BJ (cell line): Measurements from ENCODE around the gene LAMC2. TPM values are rescaled to one million over a fixed set of nuclear protein-coding genes. Genes with fewer than 3 reads are reported as not detected.

Experiments used
- CTCF ChIA-PET: fragments of 350-600 bp; formaldehyde crosslinking; extraction: SDS; loops from one replicate; lab custom pipeline; 2021; ENCODE audit warnings: antibody characterized with exemption, inconsistent platforms; lab: Yijun Ruan, JAX
- POLR2A ChIA-PET: fragments of 300-600 bp; sonication (Branson Sonifier 250); formaldehyde crosslinking; extraction: SDS; loops from one replicate; lab custom pipeline; 2021; ENCODE audit warnings: antibody characterized with exemption; lab: Charles Lee
- DNase-seq: peaks from one replicate; pipeline ENCODE4 v3.0.0-alpha.2; 2011; ENCODE audit warnings: low read depth
- H3K27me3 ChIP-seq: 2 replicates; pipeline ENCODE4 v1.6.0; 2011; ENCODE audit warnings: low read length; ENCODE audit not compliant: control insufficient read depth, insufficient read depth
- H3K36me3 ChIP-seq: 2 replicates; pipeline ENCODE4 v1.5.1; 2011; ENCODE audit warnings: low read length; ENCODE audit not compliant: control insufficient read depth, insufficient read depth
- H3K4me3 ChIP-seq: 2 replicates; pipeline ENCODE4 v1.5.1; 2011; ENCODE audit warnings: low read depth, mild to moderate bottlenecking, control low read depth, low read length
- CTCF ChIP-seq: IDR thresholded peaks from 2 replicates; pipeline ENCODE4 v1.5.1; 2011; ENCODE audit warnings: low read depth, mild to moderate bottlenecking, control low read depth, inconsistent platforms, low read length, moderate library complexity; ENCODE audit not compliant: insufficient read depth
- polyA minus RNA-seq: library from RNA; depleted of rRNA, polyadenylated mRNA; stranded (reverse); fragments of >200 nt; gene quantifications from 2 replicates; pipeline ENCODE4 v1.2.3, GENCODE V29; 2011; rRNA and poly(A)+ RNA removed
- polyA plus RNA-seq: library from polyadenylated mRNA; depleted of rRNA; stranded (reverse); fragments of >200 nt; gene quantifications from 2 replicates; pipeline ENCODE4 v1.2.3, GENCODE V29; 2011; rRNA removed

Gene LAMC2
- polyA plus RNA-seq (0.70 and 0.96 TPM in 2 replicates), polyA minus RNA-seq (0.21 and 0.85 TPM in 2 replicates)

DNA sequence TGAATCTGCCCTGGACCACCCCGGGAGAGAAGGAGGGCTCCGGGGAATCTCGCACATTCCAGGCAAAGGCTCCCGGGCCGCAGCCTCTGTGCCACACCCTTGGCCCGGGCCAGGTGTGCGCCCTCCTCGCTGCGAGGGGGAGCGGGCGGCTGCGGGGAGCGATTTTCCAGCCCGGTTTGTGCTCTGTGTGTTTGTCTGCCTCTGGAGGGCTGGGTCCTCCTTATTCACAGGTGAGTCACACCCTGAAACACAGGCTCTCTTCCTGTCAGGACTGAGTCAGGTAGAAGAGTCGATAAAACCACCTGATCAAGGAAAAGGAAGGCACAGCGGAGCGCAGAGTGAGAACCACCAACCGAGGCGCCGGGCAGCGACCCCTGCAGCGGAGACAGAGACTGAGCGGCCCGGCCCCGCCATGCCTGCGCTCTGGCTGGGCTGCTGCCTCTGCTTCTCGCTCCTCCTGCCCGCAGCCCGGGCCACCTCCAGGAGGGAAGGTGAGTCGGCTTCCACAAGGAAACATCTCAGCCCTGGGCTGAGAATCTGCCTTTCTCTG, at the start of gene LAMC2:
LAMC2 (plus strand) TSS at position 324 of the 550 bp plus-strand sequence; CDS start at position 413, 89 bp downstream.
- Histone ChIP-seq H3K36me3 (no peaks in the 10 kb centered on the region), H3K27me3 (no peaks in the 10 kb centered on the region), H3K4me3 (no peak within 1 kb of the TSS)
- DNase-seq, result no peak
- POLR2A ChIA-PET, result no interaction called here
- CTCF ChIA-PET, result interaction anchor here (1.6 kb wide), 1 partner anchor 49 kb away, joined by 4 read pairs; no protein-coding TSS in a partner anchor
- no peak for TF ChIP-seq CTCF

DNA sequence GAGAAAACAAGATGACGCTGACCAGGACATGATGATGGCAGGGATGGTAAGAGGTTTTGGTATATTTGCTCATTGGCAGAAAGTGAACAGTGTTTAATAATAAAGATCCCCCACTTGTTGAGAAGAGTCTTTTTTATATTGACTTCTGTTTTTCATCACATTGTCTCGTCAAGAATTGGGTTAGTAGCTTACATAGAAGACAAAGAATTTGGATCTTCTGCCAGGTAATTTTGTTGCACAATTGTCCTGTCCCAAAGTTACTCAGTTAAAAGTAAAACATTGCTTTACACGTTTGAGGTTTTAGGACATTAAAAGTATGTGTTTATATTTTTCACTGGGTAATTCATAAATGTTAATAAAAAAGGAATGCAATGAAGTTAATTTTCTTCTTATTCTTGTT, 48.3 kb upstream of the LAMC2 start:
- Histone ChIP-seq H3K36me3 (peaks cover 33% of the 10 kb centered on the region), H3K27me3 (no peaks in the 10 kb centered on the region), H3K4me3 (no peak overlapping the region)
- CTCF ChIA-PET, result interaction anchor here (0.7 to 1.3 kb wide), 3 partner anchors 8 to 144 kb away, joined by 3 to 6 read pairs (median 3); no protein-coding TSS in a partner anchor
- no peak for TF ChIP-seq CTCF
- POLR2A ChIA-PET, result interaction anchor here (0.8 kb wide), 1 partner anchor 11 kb away, joined by 4 read pairs; no protein-coding TSS in a partner anchor
- DNase-seq, result peak; percentile 55

- no peak for TF ChIP-seq CTCF
- DNase-seq, result no peak
These were observed 47.8 kb upstream of the LAMC2 start for GRCh38 chr1:183138301-183138700.

DNA sequence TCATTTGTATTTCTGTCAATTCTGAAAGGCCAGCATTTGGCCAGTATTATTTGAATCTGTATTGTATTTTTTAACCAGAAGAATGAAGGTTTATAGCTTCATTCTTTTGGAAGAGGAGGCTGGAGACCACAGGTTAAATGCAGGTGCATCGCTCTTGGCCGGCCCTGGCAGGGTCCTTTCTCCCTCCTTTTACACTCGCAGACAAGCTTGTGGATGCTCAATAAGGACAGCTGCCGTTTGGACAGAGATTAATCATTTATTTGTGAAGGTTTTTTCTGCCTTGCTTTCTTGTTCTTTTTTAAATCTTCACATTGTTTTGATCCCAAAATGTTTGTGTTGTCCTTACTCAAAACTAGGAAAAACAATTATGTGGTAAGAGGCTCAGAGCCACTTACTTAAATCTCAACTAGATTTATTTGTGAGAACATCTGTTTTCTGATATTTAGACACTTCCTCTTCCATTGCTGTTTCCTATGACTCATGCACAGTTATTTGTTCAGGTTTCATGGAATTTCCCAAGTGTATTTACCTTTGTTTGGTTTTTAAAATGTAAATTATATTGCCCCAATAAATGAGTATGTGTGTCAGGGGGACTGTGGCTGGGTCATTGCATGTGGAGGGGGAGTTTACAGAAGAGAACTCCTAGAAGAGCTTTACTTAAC, 46.7 kb upstream of the LAMC2 start:
- ChIA-PET POLR2A (no interaction called here), CTCF (interaction anchor here (0.5 to 1.5 kb wide), 4 partner anchors 21 to 176 kb away, joined by 3 to 6 read pairs (median 4); no protein-coding TSS in a partner anchor)
- peaks cover 34% of the 10 kb centered on the region for H3K36me3 ChIP-seq
- TF ChIP-seq CTCF, result no peak
- no peak overlapping the region for H3K4me3 ChIP-seq
- no peaks in the 10 kb centered on the region for H3K27me3 ChIP-seq
- no peak for DNase-seq

More at GRCh38 chr1:183138301-183138700, 47.8 kb upstream of the LAMC2 start:
- Histone ChIP-seq H3K36me3 (peaks cover 35% of the 10 kb centered on the region), H3K4me3 (no peak overlapping the region), H3K27me3 (no peaks in the 10 kb centered on the region)
- ChIA-PET CTCF (no interaction called here), POLR2A (interaction anchor here (0.6 kb wide), 1 partner anchor 111 kb away, joined by 3 read pairs; no protein-coding TSS in a partner anchor)

DNA sequence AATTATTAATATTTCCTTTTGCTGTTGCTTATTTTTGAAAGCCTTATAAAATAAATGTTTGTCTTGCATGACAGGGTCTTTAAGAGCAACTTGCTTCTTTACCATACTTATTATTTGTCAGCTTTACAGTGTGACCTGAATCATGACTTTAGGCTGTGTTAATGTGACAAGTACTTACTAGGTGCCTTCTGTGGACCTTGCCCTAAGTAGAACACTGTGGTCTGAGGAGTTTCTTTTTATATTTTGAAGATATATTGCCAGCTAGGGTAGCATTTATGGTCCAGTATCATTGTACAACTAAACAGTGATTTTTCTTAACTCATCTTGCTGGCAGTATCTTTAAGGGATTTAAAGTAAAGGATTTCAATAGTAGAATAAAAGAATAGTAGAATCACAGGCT, 45.4 kb upstream of the LAMC2 start:
- no peak for TF ChIP-seq CTCF
- Histone ChIP-seq H3K4me3 (no peak overlapping the region), H3K27me3 (no peaks in the 10 kb centered on the region), H3K36me3 (peaks cover 35% of the 10 kb centered on the region)
- ChIA-PET CTCF (interaction anchor here (1.3 to 1.5 kb wide), 4 partner anchors 68 to 178 kb away, joined by 3 to 6 read pairs (median 3); no protein-coding TSS in a partner anchor), POLR2A (no interaction called here)
- DNase-seq, result no peak
